Spleen (tissue), 7 donors: Measurements from ENCODE around the gene SLC44A4.

ENCODE experiments used
- CTCF ChIP-seq, 11 experiments: fragments of 200-600 bp in 7 of 11; fragments of 450-650 bp in 4 of 11; sonication (generic) in 4 of 11; IDR thresholded peaks in 8 of 11; conservative IDR thresholded peaks in 3 of 11; 1 replicate in 7 of 11; 2 replicates in 4 of 11; pipeline versions ENCODE4 v1.4.0 to v1.8.0; 2016 to 2021; ENCODE audit warnings: antibody characterized with exemption in 11 of 11, inconsistent platforms in 4 of 11, mild to moderate bottlenecking in 1 of 11
- POLR2AphosphoS5 ChIP-seq, 3 donors: sonication (generic); formaldehyde crosslinking; IDR thresholded peaks; one replicate each; pipeline ENCODE4 v1.5.1; 2017; ENCODE audit warnings: antibody characterized with exemption in 3 of 3
- donor health status: DM: no; HTN: no; CAD: no; lungs with moderate emphysema.
- donor health status: DM: no; HTN: no; CAD: no.
- donor health status: DM: no; HTN: no; CAD: no.

GRCh38 chr6:31874084-31874670 is 4.6 kb downstream of the SLC44A4 start:
- TF ChIP-seq CTCF (IDR thresholded peaks at IDR 0.05 in 8 of 11, conservative IDR thresholded peaks at IDR 0.05 in 3 of 11) = no peak
- TF ChIP-seq POLR2AphosphoS5 (IDR thresholded peaks at IDR 0.05) = no peak
